ENCODE results near the gene SPDEF.

DNA sequence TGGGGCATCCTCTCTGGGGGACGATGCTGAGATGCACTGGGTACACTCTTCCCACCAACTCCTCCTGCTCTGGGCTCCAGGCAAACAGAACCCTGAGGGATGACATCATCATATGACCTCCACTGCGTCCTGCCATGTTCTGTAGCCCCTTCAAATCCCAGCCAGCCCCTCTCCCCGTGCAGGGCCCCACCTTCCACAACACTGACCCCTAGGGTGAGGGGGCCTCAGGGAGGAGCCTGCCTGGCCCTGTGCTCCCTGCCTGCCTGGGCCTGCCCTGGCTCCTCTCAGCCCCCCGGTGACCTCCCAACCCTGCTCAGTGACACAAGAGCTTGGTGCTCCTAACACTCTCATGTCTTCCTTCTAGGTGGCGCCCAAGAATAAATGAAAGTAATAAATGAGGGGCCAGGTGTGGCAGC, 9.6 kb upstream of the SPDEF start:
- TF ChIP-seq, protein P1, sequence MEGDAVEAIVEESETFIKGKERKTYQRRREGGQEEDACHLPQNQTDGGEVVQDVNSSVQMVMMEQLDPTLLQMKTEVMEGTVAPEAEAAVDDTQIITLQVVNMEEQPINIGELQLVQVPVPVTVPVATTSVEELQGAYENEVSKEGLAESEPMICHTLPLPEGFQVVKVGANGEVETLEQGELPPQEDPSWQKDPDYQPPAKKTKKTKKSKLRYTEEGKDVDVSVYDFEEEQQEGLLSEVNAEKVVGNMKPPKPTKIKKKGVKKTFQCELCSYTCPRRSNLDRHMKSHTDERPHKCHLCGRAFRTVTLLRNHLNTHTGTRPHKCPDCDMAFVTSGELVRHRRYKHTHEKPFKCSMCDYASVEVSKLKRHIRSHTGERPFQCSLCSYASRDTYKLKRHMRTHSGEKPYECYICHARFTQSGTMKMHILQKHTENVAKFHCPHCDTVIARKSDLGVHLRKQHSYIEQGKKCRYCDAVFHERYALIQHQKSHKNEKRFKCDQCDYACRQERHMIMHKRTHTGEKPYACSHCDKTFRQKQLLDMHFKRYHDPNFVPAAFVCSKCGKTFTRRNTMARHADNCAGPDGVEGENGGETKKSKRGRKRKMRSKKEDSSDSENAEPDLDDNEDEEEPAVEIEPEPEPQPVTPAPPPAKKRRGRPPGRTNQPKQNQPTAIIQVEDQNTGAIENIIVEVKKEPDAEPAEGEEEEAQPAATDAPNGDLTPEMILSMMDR (conservative IDR thresholded peaks at IDR 0.05 in 1 of 2, IDR thresholded peaks at IDR 0.05 in 1 of 2; ENCODE audit: low read depth in 1 of 2, low read length in 2 of 2): no peak
- TF ChIP-seq EZH2 (IDR thresholded peaks at IDR 0.05; ENCODE audit: low read length, missing control alignments): no peak

Data from fibroblast of lung (primary cell).